C1 segment of cervical spinal cord (tissue), 14 donors: ENCODE data around the gene LKAAEAR1.

Source experiments
- DNase-seq, 14 donors: peaks; one replicate each; lab custom pipeline; 2025; lab: John Stamatoyannopoulos, UW

The LKAAEAR1 gene

GRCh38 chr20:64079273-64080012 is 4.8 kb downstream of the LKAAEAR1 start, which contains the start of gene RGS19:
Gene RGS19 (minus strand): TSS chr20:64079518. CDS start chr20:64076886, 2,632 bp downstream.
- peak in 12 of 14 donors; percentile 25 to 84 (median 71) for DNase-seq

GRCh38 chr20:64078934-64079272 is 5.3 kb downstream of the LKAAEAR1 start:
- DNase-seq: no peak

- peak in 2 of 14 donors; percentile 25 to 39 for DNase-seq
These were observed 6.2 kb downstream of the LKAAEAR1 start for GRCh38 chr20:64077876-64078551.

GRCh38 chr20:64077541-64077875 is 6.7 kb downstream of the LKAAEAR1 start:
- no peak for DNase-seq

DNA sequence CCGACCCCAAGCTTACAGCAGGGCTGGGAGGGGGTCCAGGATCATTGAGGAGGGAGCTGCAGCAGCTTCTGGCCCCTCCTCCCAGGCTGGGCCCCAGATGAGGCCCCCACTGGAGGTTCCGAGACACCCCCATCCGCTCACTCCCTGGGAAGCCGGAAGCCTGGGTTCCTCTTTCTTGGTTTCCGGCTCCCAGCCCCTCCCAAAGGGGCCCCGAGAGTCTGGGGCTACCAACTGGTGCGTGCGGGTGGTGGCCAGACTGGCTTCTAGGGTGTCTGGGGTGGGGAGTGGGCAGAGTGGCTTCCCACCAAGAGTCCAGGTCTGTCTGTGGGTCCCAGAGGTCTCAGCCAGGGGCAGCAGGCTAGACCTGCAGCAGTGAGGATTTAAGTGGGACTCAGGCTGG is 7.1 kb downstream of the LKAAEAR1 start:
- peak in 4 of 14 donors; percentile 19 to 54 (median 32) for DNase-seq

DNA sequence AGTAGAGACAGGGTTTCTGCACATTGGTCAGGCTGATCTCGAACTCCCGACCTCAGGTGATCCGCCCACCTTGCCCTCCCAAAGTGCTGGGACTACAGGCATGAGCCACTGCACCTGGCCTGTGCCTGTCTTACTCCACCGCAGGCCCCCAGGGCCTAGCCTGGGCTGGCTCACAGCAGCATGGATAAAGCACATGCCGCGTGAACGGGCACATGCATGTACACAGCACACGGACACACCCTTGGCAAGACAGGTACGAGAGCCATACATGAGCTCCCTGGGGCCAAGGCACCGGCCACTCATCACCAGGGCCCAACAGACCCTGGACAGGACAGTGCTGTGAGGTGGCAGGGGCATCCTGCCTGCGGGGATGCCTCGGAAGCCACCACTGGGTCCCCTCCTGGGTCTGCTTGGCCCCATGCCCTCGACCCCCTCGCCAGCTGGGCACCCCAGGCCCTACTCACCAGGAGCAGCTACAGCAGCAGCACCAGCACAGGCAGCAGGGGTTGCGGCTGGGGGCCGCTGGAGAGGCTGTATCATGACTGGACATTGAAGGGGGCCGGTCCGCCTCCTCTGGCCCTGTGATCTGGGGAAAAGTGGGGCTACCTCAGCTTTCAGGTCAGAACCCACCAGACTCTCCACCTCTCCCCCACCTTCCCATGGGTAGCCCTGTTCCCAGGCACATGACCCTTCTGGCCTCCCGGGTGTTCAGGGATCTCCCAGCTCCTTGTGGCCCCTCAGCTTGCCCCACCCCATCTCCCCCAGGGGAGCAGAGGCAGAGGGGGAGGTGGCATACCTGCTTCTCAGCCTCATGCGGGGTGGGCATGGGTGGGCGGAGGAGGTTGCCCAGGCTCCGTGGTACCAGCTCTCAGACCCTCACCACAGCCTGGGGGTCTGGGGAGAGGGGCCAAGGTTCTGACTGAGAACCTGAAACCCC is 7.9 kb downstream of the LKAAEAR1 start:
- no peak for DNase-seq

DNA sequence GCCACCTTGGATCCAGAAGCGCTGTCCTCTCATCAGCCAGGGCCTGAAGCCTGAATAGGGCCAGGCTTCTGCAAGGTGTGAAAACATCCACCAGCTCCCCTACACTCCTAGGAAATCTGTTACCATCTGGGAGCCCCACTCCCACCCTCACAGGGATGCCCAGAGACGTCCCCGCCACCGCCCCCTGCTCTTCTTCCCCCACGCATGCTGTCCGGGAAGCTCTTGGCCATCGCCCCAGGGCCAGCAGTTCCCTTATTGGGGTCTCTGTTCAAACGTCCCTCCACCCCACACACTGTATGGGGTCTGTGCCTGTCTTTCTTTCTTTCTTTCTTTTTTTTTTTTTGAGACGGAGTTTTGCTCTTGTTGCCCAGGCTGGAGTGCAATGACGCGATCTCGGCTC is 8.6 kb downstream of the LKAAEAR1 start:
- DNase-seq: no peak

DNA sequence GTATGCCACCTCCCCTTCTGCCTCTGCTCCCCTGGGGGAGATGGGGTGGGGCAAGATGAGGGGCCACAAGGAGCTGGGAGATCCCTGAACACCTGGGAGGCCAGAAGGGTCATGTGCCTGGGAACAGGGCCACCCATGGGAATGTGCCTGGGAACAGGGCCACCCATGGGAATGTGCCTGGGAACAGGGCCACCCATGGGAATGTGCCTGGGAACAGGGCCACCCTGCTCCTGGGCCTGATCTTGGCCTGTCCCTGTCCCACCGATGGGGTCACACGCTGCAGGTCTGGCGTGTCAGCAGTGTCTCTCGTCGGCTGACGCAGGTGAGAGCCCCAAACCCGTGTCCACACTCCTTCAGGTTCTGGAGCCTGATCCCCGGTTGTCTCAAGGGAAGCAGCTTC is 9.2 kb downstream of the LKAAEAR1 start:
- no peak for DNase-seq

DNA sequence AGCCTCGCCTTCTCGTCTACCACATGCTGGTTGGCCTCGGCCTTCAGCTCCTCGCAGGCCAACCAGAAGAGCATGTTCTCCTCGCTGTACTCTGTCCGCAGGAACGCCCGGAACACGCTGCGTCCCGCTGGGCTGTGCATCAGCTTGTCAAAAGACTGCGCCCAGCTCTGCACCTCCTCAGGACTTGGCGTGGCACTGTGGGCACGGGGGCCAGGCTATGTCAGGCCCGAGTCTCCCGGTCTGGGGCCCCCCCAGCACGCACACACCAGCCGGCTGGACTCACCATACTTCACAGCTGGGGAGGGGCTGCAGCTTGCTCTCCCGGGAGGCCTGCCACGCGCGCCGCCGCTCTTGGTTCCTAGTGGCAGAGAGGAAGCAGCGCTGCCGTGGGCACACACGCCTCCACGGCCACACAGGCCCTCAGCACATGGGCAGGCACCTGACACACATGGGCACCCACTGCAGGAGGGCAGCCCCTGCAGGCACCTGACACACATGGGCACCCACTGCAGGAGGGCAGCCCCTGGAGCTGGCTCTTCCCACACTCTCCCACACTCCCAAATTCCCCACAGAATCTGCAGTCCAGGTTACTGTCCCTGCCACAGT is 9.9 kb downstream of the LKAAEAR1 start:
- no peak for DNase-seq

DNA sequence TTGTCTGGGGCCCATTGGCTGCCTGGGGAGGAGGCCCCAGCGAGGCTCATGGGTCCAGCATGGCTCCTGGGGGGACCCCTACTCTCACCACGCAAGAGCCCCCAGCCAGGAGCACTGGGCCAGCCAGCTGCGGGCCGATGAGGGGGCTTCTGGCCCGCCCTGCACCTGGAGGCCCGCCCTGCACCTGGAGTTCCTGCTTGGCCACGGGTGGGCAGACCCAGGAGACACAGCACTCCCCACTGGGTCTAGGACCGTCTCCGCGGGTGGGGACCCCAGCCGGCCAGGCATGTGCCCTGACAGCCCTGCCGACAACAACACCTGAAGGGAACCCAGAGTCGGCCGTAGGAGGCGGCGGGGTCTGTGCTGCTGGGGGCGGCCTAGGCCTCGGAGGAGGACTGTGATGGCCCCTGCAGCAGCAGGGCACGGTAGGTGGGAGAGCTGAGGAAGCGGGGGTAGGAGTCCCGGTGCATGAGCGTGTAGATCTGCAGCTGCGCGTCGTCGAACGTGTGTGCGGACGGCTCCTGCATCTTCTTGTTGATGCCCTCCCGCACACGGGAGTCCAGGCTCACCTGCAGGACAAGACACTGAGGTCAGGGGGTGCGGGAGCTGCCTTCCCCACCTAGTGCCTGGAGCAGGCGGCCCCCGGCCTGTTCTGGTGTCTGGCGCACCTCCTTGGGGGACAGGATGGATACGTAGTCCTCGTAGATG is 10.6 kb downstream of the LKAAEAR1 start:
- no peak for DNase-seq

DNA sequence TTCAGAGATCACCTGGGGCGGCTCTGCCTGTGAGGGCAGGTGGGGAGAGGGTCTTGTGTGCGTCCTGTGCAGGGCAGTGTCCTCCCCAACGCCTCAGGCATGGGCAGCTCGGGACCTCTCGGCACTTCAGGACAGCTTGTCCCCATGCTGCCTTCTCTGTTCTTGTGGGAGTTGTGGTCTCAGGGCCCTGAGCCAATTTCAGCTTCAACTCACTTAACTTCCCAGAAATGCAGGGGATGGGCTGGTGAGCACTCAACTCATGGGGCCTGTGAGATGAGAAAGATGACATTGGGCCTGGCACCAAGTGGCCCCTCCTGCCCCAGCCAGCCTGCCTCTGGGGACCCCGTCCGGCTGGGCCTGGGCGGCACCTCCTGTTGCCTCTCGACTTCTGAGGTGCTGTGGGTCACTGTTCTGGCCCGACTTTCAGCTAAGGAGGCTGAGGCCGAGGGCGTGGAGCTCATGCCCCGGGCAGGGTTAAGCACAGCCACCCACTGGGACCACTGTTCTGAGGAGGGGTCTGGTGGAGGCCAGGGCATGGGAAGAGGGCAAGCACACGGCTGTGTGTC is 11.6 kb downstream of the LKAAEAR1 start:
- DNase-seq: no peak

GRCh38 chr20:64071341-64072332 is 12.6 kb downstream of the LKAAEAR1 start:
- DNase-seq: no peak

DNA sequence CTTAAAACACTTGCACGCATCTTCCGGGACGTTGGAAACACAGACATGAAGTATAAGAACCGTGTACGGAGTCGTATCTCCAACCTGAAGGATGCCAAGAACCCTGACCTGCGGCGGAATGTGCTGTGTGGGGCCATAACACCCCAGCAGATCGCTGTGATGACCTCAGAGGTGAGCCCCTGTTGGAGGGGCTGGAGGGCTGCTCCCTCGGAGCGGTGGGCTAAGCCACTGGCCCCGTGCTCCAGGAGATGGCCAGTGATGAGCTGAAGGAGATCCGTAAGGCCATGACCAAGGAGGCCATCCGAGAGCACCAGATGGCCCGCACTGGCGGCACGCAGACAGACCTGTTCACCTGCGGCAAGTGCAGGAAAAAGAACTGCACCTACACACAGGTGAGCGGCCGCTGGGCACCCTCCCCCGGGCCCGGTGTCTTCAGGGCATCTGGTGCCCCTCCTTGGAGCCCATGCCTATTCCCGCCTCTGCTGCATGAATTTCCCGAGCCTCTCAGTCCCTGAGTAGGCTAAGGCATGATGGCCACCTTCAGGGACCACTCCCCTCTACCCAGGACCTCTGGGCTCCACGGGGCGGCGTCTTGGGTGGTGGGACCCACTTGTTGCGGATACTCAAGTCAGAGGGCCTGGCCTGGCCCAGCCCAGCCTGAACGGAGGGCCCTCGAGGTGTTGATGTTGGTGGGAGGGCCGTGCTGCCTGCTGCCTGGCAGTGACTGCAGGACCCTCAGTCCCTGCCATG is 13.8 kb downstream of the LKAAEAR1 start:
- no peak for DNase-seq

GRCh38 chr20:64069614-64070243 is 14.5 kb downstream of the LKAAEAR1 start:
- DNase-seq: peak in 1 of 14 donors; percentile 13

DNA sequence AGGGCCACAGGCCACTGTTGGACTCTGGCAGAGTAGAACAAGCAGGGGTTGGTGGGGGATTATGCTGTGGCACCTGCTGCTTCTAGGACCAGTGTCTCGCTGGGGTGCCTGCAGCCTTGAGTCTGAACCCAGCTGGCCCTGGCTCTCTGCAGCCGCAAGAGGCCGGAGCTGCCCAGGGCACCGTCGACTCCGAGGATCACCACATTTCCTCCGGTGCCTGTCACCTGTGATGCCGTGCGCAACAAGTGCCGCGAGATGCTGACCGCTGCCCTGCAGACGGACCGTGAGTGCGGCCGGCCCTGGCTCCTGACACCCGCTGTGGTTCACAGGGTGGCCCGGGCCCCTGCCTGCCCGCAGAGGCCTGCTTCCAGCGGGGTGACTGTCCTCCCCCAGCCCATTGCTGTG is 15.0 kb downstream of the LKAAEAR1 start:
- DNase-seq: no peak

- DNase-seq: no peak
These were observed 15.6 kb downstream of the LKAAEAR1 start for GRCh38 chr20:64068386-64069208.

GRCh38 chr20:64067733-64068307 is 16.4 kb downstream of the LKAAEAR1 start:
- DNase-seq: no peak
